ENCODE data around the gene RHBDD1.

RHBDD1 gene

GRCh38 chr2:226984750-226985582 is 149.1 kb downstream of the RHBDD1 start:
- DNase-seq (ENCODE audit: low read depth) = no peak

GRCh38 chr2:226985583-226985946 is 149.7 kb downstream of the RHBDD1 start:
- no peak for DNase-seq (ENCODE audit: low read depth)

GRCh38 chr2:226991663-226992062 is 155.8 kb downstream of the RHBDD1 start:
- DNase-seq (ENCODE audit: low read depth) = no peak

- DNase-seq (ENCODE audit: low read depth) = no peak
These were observed 157.3 kb downstream of the RHBDD1 start for GRCh38 chr2:226993171-226993570.

GRCh38 chr2:226994775-226995174 is 158.9 kb downstream of the RHBDD1 start:
- no peak for DNase-seq (ENCODE audit: low read depth)

- peak; percentile 23 for DNase-seq (ENCODE audit: low read depth)
These were observed 159.8 kb downstream of the RHBDD1 start for GRCh38 chr2:226995625-226996041.

- DNase-seq (ENCODE audit: low read depth) = no peak
These were observed 163.8 kb downstream of the RHBDD1 start for GRCh38 chr2:226999661-227000060.

GRCh38 chr2:227000123-227000522 is 164.3 kb downstream of the RHBDD1 start:
- no peak for DNase-seq (ENCODE audit: low read depth)

- no peak for DNase-seq (ENCODE audit: low read depth)
These were observed 168.6 kb downstream of the RHBDD1 start for GRCh38 chr2:227004482-227004881.

GRCh38 chr2:227006189-227006897 is 170.5 kb downstream of the RHBDD1 start:
- no peak for DNase-seq (ENCODE audit: low read depth)

- no peak for DNase-seq (ENCODE audit: low read depth)
These were observed 171.3 kb downstream of the RHBDD1 start for GRCh38 chr2:227007148-227007547.

- DNase-seq (ENCODE audit: low read depth) = no peak
These were observed 172.1 kb downstream of the RHBDD1 start for GRCh38 chr2:227007940-227008339.

- no peak for DNase-seq (ENCODE audit: low read depth)
These were observed 174.6 kb downstream of the RHBDD1 start for GRCh38 chr2:227010433-227010832.

- no peak for DNase-seq (ENCODE audit: low read depth)
These were observed 177.5 kb downstream of the RHBDD1 start for GRCh38 chr2:227013330-227013729.

- no peak for DNase-seq (ENCODE audit: low read depth)
These were observed 178.0 kb downstream of the RHBDD1 start for GRCh38 chr2:227013881-227014280.

GRCh38 chr2:227016894-227017293 is 181.0 kb downstream of the RHBDD1 start:
- DNase-seq (ENCODE audit: low read depth) = no peak

GRCh38 chr2:227020416-227020815 is 184.6 kb downstream of the RHBDD1 start:
- no peak for DNase-seq (ENCODE audit: low read depth)

GRCh38 chr2:227022608-227023007 is 186.8 kb downstream of the RHBDD1 start:
- no peak for DNase-seq (ENCODE audit: low read depth)

- DNase-seq (ENCODE audit: low read depth) = no peak
These were observed 189.7 kb downstream of the RHBDD1 start for GRCh38 chr2:227025510-227025909.

- no peak for DNase-seq (ENCODE audit: low read depth)
These were observed 193.7 kb downstream of the RHBDD1 start for GRCh38 chr2:227029426-227030105.

- DNase-seq (ENCODE audit: low read depth) = no peak
These were observed 194.9 kb downstream of the RHBDD1 start for GRCh38 chr2:227030789-227031188.

- DNase-seq (ENCODE audit: low read depth) = no peak
These were observed 195.5 kb downstream of the RHBDD1 start for GRCh38 chr2:227031379-227031778.
